Measurements from ENCODE around the gene SDS.

Gene SDS

GRCh38 chr12:113368331-113368730, 35.4 kb downstream of the SDS start:
- TF ChIP-seq GATA3 (IDR thresholded peaks at IDR 0.05; ENCODE audit: low read depth, low read length) = no peak
- no peak for TF ChIP-seq GATA2 (IDR thresholded peaks at IDR 0.05; ENCODE audit: low read depth, low read length)

GRCh38 chr12:113366827-113367226, 36.9 kb downstream of the SDS start:
- TF ChIP-seq GATA2 (IDR thresholded peaks at IDR 0.05; ENCODE audit: low read depth, low read length) (no peak), GATA3 (IDR thresholded peaks at IDR 0.05; ENCODE audit: low read depth, low read length) (no peak)

GRCh38 chr12:113365639-113366395, 37.9 kb downstream of the SDS start:
- no peak for TF ChIP-seq GATA2 (IDR thresholded peaks at IDR 0.05; ENCODE audit: low read depth, low read length)
- no peak for TF ChIP-seq GATA3 (IDR thresholded peaks at IDR 0.05; ENCODE audit: low read depth, low read length)

- no peak for TF ChIP-seq GATA2 (IDR thresholded peaks at IDR 0.05; ENCODE audit: low read depth, low read length)
- no peak for TF ChIP-seq GATA3 (IDR thresholded peaks at IDR 0.05; ENCODE audit: low read depth, low read length)
These were observed 39.0 kb downstream of the SDS start for GRCh38 chr12:113364698-113365097.

- no peak for TF ChIP-seq GATA2 (IDR thresholded peaks at IDR 0.05; ENCODE audit: low read depth, low read length)
- TF ChIP-seq GATA3 (IDR thresholded peaks at IDR 0.05; ENCODE audit: low read depth, low read length) = no peak
These were observed 41.9 kb downstream of the SDS start for GRCh38 chr12:113361574-113362370.

GRCh38 chr12:113359939-113360748, 43.5 kb downstream of the SDS start:
- TF ChIP-seq GATA2 (IDR thresholded peaks at IDR 0.05; ENCODE audit: low read depth, low read length) (no peak), GATA3 (IDR thresholded peaks at IDR 0.05; ENCODE audit: low read depth, low read length) (no peak)

- no peak for TF ChIP-seq GATA2 (IDR thresholded peaks at IDR 0.05; ENCODE audit: low read depth, low read length)
- no peak for TF ChIP-seq GATA3 (IDR thresholded peaks at IDR 0.05; ENCODE audit: low read depth, low read length)
These were observed 44.4 kb downstream of the SDS start for GRCh38 chr12:113359133-113359938.

- TF ChIP-seq GATA2 (IDR thresholded peaks at IDR 0.05; ENCODE audit: low read depth, low read length) (no peak), GATA3 (IDR thresholded peaks at IDR 0.05; ENCODE audit: low read depth, low read length) (no peak)
These were observed 45.1 kb downstream of the SDS start, which contains the start of gene PLBD2 for GRCh38 chr12:113358381-113359132. PLBD2 (plus strand) TSS chr12:113358587; CDS start chr12:113358601, 14 bp downstream.

GRCh38 chr12:113351089-113351488, 52.6 kb downstream of the SDS start:
- no peak for TF ChIP-seq GATA3 (IDR thresholded peaks at IDR 0.05; ENCODE audit: low read depth, low read length)
- no peak for TF ChIP-seq GATA2 (IDR thresholded peaks at IDR 0.05; ENCODE audit: low read depth, low read length)

- TF ChIP-seq GATA3 (IDR thresholded peaks at IDR 0.05; ENCODE audit: low read depth, low read length) (no peak), GATA2 (IDR thresholded peaks at IDR 0.05; ENCODE audit: low read depth, low read length) (no peak)
These were observed 54.7 kb downstream of the SDS start for GRCh38 chr12:113348849-113349536.

- TF ChIP-seq GATA3 (IDR thresholded peaks at IDR 0.05; ENCODE audit: low read depth, low read length) = no peak
- TF ChIP-seq GATA2 (IDR thresholded peaks at IDR 0.05; ENCODE audit: low read depth, low read length) = no peak
These were observed 55.8 kb downstream of the SDS start for GRCh38 chr12:113347892-113348291.

GRCh38 chr12:113347107-113347506, 56.6 kb downstream of the SDS start:
- TF ChIP-seq GATA3 (IDR thresholded peaks at IDR 0.05; ENCODE audit: low read depth, low read length) = no peak
- no peak for TF ChIP-seq GATA2 (IDR thresholded peaks at IDR 0.05; ENCODE audit: low read depth, low read length)

Data from SH-SY5Y (cell line).